ENCODE data around the gene RNASE13. TPM values are rescaled to one million over a fixed set of nuclear protein-coding genes. Genes with fewer than 3 reads are reported as not detected.

The RNASE13 gene
- total RNA-seq, 1 experiment from 2014 or later = not detected

DNA sequence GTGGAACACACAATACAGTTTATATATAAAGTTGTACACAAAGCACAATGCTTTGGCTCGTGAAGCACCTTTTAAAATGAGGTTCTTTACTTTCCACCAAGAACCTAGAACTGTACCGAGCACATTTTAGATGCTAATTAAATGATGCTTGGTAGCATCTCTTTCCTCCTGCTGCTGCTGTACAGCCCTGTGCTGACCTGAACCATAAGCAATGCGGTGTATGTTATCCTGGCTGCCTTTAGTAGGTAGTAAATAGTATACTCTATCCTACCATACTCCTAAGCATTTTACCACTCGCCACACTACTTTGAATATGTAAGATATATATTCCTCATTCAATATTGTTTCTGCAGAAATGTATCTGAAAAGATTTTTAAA lies 20.1 kb upstream of the RNASE13 start:
- Mint-ChIP-seq H3K4me1 (peaks cover 11 to 14% of the 10 kb centered on the region in 2 experiments), H3K27me3 (ENCODE audit: low read depth) (0 out of 2 replicates have a peak, but pooled peaks cover 4% of the 10 kb centered on the region), H3K4me3 (no peak overlapping the region), H3K36me3 (ENCODE audit: insufficient read depth in 1 of 3, low read depth in 3 of 3) (no peaks in the 10 kb centered on the region), H3K27ac (no peak overlapping the region), H3K9me3 (no peaks in the 10 kb centered on the region)
- Histone ChIP-seq H4K8ac (replicated peaks; ENCODE audit: insufficient read length, low read depth, low read length) (no peak overlapping the region), H2BK20ac (ENCODE audit: low read depth, low read length, poor library complexity, severe bottlenecking) (no peak overlapping the region), H2BK5ac (ENCODE audit: insufficient read length, low read length) (no peak overlapping the region), H4K20me1 (ENCODE audit: control insufficient read depth, insufficient read depth, insufficient read length) (no peaks in the 10 kb centered on the region), H3K4me2 (ENCODE audit: insufficient read depth, insufficient read length, low read length) (no peak overlapping the region), H4K5ac (ENCODE audit: insufficient read length, low read depth, low read length) (no peak overlapping the region), H2BK120ac (ENCODE audit: low read depth, low read length, poor library complexity, severe bottlenecking) (no peak overlapping the region), H2BK15ac (ENCODE audit: low read depth, low read length) (no peak overlapping the region), H3K4me1 (ENCODE audit: insufficient read depth, low read length) (no peaks in the 10 kb centered on the region; the same call in 1 of the 2 replicates), H3K14ac (ENCODE audit: insufficient read depth, low read length) (no peak overlapping the region), H3K4ac (ENCODE audit: low read depth, low read length) (no peak overlapping the region), H3K79me2 (ENCODE audit: insufficient read depth, low read length) (no peaks in the 10 kb centered on the region), H2BK12ac (ENCODE audit: insufficient read length, low read depth, low read length) (no peak overlapping the region), H2AFZ (ENCODE audit: low read length) (no peak overlapping the region), H3K56ac (ENCODE audit: insufficient read length, low read depth, low read length) (no peak overlapping the region), H2AK5ac (ENCODE audit: insufficient read length, low read length) (no peak overlapping the region), H3K9me3 (ENCODE audit: control insufficient read depth, low read depth, low read length) (no peaks in the 10 kb centered on the region), H3K23ac (ENCODE audit: insufficient read length, low read depth, low read length) (no peak overlapping the region), H3K79me1 (ENCODE audit: insufficient read depth, low read depth, low read length, poor library complexity, severe bottlenecking) (no peaks in the 10 kb centered on the region), H3K18ac (ENCODE audit: insufficient read length, low read depth, low read length) (no peak overlapping the region), H3K27ac (ENCODE audit: insufficient read length, low read depth, low read length) (no peak overlapping the region), H3K27me3 (ENCODE audit: insufficient read depth, low read length) (no peaks in the 10 kb centered on the region), H4K91ac (ENCODE audit: insufficient read length, low read depth, low read length) (no peak overlapping the region), H3K9ac (ENCODE audit: extremely low read depth, insufficient read length, low read length) (no peak overlapping the region), H3T11ph (ENCODE audit: low read length) (no peak overlapping the region), H3K23me2 (ENCODE audit: insufficient read length, low read depth, low read length, poor library complexity, severe bottlenecking) (no peaks in the 10 kb centered on the region)
- TF ChIP-seq, protein P1, sequence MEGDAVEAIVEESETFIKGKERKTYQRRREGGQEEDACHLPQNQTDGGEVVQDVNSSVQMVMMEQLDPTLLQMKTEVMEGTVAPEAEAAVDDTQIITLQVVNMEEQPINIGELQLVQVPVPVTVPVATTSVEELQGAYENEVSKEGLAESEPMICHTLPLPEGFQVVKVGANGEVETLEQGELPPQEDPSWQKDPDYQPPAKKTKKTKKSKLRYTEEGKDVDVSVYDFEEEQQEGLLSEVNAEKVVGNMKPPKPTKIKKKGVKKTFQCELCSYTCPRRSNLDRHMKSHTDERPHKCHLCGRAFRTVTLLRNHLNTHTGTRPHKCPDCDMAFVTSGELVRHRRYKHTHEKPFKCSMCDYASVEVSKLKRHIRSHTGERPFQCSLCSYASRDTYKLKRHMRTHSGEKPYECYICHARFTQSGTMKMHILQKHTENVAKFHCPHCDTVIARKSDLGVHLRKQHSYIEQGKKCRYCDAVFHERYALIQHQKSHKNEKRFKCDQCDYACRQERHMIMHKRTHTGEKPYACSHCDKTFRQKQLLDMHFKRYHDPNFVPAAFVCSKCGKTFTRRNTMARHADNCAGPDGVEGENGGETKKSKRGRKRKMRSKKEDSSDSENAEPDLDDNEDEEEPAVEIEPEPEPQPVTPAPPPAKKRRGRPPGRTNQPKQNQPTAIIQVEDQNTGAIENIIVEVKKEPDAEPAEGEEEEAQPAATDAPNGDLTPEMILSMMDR (conservative IDR thresholded peaks at IDR 0.05) = no peak
- DNase-seq = no peak
- no CpG with 5 or more reads among the region's 4 CpGs for WGBS (ENCODE audit: extremely low coverage, insufficient read length, low lambda C conversion rate)
